GM12874 (cell line): Measurements from ENCODE around the gene ARHGAP42.

Experiments used
- CTCF ChIP-seq: IDR thresholded peaks from 2 replicates; pipeline ENCODE4 v1.5.1; 2011; ENCODE audit warnings: low read depth, mild to moderate bottlenecking, control low read depth, low read length, moderate library complexity; ENCODE audit not compliant: insufficient read depth

ARHGAP42 gene

DNA sequence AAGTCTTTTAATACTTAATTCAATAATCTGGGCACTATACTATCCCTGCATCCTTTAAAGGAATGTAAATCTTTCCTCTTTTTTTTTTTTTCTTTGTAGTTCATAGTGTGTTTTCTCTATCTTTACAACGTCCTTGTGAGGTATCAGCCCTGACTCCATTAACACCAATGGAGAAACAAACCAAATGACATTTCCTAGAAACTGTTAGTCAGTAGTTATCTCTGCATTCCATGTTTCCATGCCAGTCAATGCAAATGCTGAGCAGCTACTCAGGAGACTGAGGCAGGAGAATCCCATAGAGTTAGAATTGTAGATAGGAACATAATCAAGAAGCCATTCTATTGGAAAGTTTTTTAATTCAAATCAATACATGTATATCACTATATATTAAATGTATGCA, 182.2 kb downstream of the ARHGAP42 start:
- TF ChIP-seq CTCF = no peak

- no peak for TF ChIP-seq CTCF
Measured at GRCh38 chr11:100870138-100870537, 183.1 kb downstream of the ARHGAP42 start.

- no peak for TF ChIP-seq CTCF
Measured at GRCh38 chr11:100872951-100873740, 186.1 kb downstream of the ARHGAP42 start.

DNA sequence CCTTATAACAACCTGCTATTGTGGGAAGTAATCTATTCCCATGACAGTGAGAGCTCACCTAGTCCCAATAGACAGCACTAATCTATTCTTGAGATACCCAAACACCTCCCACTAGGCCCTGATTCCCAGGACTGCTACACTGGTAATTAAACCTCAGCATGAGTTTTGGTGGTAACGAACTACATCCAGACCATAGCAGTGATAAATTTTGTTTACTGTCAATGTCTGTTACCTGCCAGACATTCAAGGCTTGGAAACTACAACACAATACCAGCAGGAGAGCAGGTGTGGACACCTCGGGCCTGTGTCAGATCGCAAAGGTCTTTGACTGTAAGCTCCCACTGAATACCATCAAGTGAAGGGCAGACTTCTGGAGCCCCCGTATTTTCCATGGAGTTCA, 187.1 kb downstream of the ARHGAP42 start:
- no peak for TF ChIP-seq CTCF

GRCh38 chr11:100875521-100875869, 188.4 kb downstream of the ARHGAP42 start:
- no peak for TF ChIP-seq CTCF

GRCh38 chr11:100876815-100877520, 189.9 kb downstream of the ARHGAP42 start:
- TF ChIP-seq CTCF = no peak

- TF ChIP-seq CTCF = no peak
Measured at GRCh38 chr11:100878474-100878873, 191.4 kb downstream of the ARHGAP42 start.
